DND-41 (cell line): ENCODE data around the gene DYNLL2.
"Not testable (repeated sequence)": the region's sequence is repeated elsewhere in the genome, so short reads cannot be mapped to it uniquely, and the experiment has no call there.

Source experiments
- ATAC-seq: fragments of 200-7000 bp; cut with Tn5 transposase; 3 replicates; pipeline ENCODE4 v1.9.1; 2021; ENCODE audit warnings: low read depth; ENCODE audit not compliant: insufficient read depth
- DNase-seq: peaks from one replicate; pipeline ENCODE4 v3.0.0-alpha.2; 2020
- H2AFZ ChIP-seq: 2 replicates; pipeline ENCODE4 v1.6.0; 2012; ENCODE audit warnings: low read depth, low read length
- H3K27ac ChIP-seq: 2 replicates; pipeline ENCODE4 v1.5.1; 2012; ENCODE audit warnings: low read length, inconsistent platforms
- H3K27me3 ChIP-seq: fragments of 200-600 bp; sonication (generic); 2 replicates; pipeline ENCODE4 v1.6.0; 2012; ENCODE audit warnings: low read length, mild to moderate bottlenecking, inconsistent platforms; ENCODE audit not compliant: insufficient read depth, poor library complexity
- H3K36me3 ChIP-seq: 2 replicates; pipeline ENCODE4 v1.5.1; 2012; ENCODE audit warnings: low read length, inconsistent platforms; ENCODE audit not compliant: insufficient read depth
- H3K4me1 ChIP-seq: 2 replicates; pipeline ENCODE4 v1.5.1; 2012; ENCODE audit warnings: mild to moderate bottlenecking, low read length; ENCODE audit not compliant: insufficient read depth
- H3K4me2 ChIP-seq: 2 replicates; pipeline ENCODE4 v1.6.0; 2012; ENCODE audit warnings: mild to moderate bottlenecking, moderate library complexity, low read length, inconsistent platforms; ENCODE audit not compliant: insufficient read depth
- H3K4me3 ChIP-seq, 2 experiments: fragments of 200-600 bp in 1 of 2; shearing (Covaris generic) in 1 of 2; 2 replicates each; pipeline ENCODE4 v1.5.1; 2012 to 2016; ENCODE audit warnings: inconsistent platforms in 2 of 2, low read length in 2 of 2, mild to moderate bottlenecking in 2 of 2, low read depth in 1 of 2, moderate library complexity in 1 of 2
- H3K79me2 ChIP-seq: 2 replicates; pipeline ENCODE4 v1.6.0; 2012; ENCODE audit warnings: low read length, inconsistent platforms; ENCODE audit not compliant: insufficient read depth
- H3K9ac ChIP-seq: 2 replicates; pipeline ENCODE4 v1.6.0; 2012; ENCODE audit warnings: low read depth, mild to moderate bottlenecking, inconsistent platforms, low read length, moderate library complexity
- H3K9me3 ChIP-seq: 2 replicates; pipeline ENCODE4 v1.5.1; 2012; ENCODE audit warnings: low read length, moderate library complexity, mild to moderate bottlenecking, inconsistent platforms; ENCODE audit not compliant: insufficient read depth, severe bottlenecking
- H4K20me1 ChIP-seq: 2 replicates; pipeline ENCODE4 v1.6.0; 2012; ENCODE audit warnings: low read length; ENCODE audit not compliant: insufficient read depth
- EZH2 ChIP-seq: IDR thresholded peaks from 3 replicates; pipeline ENCODE4 v1.6.1; 2012; ENCODE audit warnings: borderline replicate concordance, low read depth, mild to moderate bottlenecking, moderate library complexity, low read length, inconsistent platforms; ENCODE audit not compliant: severe bottlenecking
- TF ChIP-seq, protein P1 (sequence below): IDR thresholded peaks from 2 replicates; pipeline ENCODE4 v1.5.1; 2012; ENCODE audit warnings: borderline replicate concordance, low read length, moderate library complexity, mild to moderate bottlenecking; ENCODE audit not compliant: poor library complexity, severe bottlenecking; ENCODE audit errors: extremely low read depth

The DYNLL2 gene

DNA sequence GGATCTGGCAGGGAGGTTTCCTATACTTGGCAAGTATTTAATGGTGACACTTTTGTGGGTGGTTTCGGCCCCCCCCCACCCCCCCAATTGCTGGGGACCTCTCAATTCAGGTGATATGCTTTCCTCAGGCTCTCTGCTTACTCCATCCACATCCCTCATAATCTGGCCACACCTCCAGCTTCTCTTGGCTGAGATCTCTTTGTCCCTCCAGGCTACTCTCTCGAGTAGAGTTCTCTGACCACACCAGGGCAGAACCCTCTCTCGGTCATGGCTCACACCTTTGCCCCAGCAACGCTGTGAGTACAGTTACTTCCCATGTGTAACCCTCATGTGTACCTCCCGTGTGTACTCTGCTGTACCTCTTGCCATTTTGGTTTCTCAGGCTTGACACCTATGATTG lies 42.1 kb upstream of the DYNLL2 start:
- H3K4me2 ChIP-seq = no peak overlapping the region
- no peaks in the 10 kb centered on the region for H3K4me1 ChIP-seq
- no peak overlapping the region for H3K9ac ChIP-seq
- H3K9me3 ChIP-seq = no peaks in the 10 kb centered on the region
- no peaks in the 10 kb centered on the region for H4K20me1 ChIP-seq
- no peak overlapping the region for H3K4me3 ChIP-seq
- H2AFZ ChIP-seq = no peak overlapping the region
- ATAC-seq (no peak), DNase-seq (no peak)
- TF ChIP-seq, protein P1, sequence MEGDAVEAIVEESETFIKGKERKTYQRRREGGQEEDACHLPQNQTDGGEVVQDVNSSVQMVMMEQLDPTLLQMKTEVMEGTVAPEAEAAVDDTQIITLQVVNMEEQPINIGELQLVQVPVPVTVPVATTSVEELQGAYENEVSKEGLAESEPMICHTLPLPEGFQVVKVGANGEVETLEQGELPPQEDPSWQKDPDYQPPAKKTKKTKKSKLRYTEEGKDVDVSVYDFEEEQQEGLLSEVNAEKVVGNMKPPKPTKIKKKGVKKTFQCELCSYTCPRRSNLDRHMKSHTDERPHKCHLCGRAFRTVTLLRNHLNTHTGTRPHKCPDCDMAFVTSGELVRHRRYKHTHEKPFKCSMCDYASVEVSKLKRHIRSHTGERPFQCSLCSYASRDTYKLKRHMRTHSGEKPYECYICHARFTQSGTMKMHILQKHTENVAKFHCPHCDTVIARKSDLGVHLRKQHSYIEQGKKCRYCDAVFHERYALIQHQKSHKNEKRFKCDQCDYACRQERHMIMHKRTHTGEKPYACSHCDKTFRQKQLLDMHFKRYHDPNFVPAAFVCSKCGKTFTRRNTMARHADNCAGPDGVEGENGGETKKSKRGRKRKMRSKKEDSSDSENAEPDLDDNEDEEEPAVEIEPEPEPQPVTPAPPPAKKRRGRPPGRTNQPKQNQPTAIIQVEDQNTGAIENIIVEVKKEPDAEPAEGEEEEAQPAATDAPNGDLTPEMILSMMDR = no peak
- no peak for TF ChIP-seq EZH2
- H3K79me2 ChIP-seq = no peaks in the 10 kb centered on the region
- no peaks in the 10 kb centered on the region for H3K36me3 ChIP-seq
- H3K27me3 ChIP-seq = peaks cover 47% of the 10 kb centered on the region
- no peak overlapping the region for H3K27ac ChIP-seq

DNA sequence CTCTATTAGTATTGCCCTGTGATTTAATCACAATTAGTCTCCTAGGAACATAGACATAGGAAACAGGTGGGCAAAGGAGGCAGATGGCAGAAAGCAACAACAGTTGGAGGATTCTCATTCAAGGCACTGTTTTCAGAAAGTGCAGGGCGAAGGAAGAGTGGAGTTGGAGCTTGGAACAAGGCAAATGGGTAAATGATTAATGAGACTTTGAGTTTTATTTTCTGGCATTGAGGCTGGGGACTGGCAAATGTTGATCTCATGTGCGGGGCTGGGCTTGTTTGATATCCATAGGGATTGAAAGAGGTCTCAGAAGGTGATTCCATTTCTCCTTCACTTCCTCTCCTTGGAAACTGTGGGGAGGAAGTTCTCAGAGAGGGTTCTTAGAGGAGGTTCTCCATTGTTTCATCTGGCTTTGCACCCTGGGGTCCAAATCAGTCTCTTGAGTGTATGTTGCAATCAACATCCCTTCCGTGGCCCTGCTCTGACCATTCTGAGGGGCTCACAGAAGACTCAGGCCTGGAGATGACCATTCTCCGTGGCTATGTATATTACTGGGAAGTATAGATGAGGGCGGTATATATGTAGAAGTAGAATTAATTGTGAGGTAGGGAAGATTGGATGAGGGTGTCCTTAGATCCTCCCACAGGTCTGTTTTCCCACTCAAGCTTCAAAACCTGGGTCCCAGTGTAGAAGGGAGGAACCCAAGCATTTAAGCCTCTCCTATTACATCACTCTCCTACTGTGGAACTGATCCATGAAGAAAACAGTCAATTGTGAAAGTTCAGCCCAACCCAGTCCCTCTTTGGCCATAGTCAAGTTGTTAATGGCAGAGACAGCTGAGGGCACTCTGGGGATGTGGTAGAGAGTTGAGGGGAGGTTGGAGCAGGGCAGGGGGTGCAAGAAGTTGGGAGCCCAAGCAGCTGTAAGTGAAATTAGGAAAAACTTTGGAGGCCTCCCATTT lies 39.7 kb upstream of the DYNLL2 start:
- H3K9me3 ChIP-seq = no peaks in the 10 kb centered on the region
- no peaks in the 10 kb centered on the region for H4K20me1 ChIP-seq
- no peaks in the 10 kb centered on the region for H3K4me1 ChIP-seq
- H3K79me2 ChIP-seq = no peaks in the 10 kb centered on the region
- no peak overlapping the region for H3K4me2 ChIP-seq
- DNase-seq (no peak), ATAC-seq (no peak)
- H3K4me3 ChIP-seq = no peak overlapping the region
- H3K27me3 ChIP-seq = peaks cover 51% of the 10 kb centered on the region
- no peak overlapping the region for H3K9ac ChIP-seq
- H2AFZ ChIP-seq = no peak overlapping the region
- TF ChIP-seq EZH2 = no peak
- TF ChIP-seq, protein P1 = no peak
- H3K36me3 ChIP-seq = no peaks in the 10 kb centered on the region
- H3K27ac ChIP-seq = no peak overlapping the region

DNA sequence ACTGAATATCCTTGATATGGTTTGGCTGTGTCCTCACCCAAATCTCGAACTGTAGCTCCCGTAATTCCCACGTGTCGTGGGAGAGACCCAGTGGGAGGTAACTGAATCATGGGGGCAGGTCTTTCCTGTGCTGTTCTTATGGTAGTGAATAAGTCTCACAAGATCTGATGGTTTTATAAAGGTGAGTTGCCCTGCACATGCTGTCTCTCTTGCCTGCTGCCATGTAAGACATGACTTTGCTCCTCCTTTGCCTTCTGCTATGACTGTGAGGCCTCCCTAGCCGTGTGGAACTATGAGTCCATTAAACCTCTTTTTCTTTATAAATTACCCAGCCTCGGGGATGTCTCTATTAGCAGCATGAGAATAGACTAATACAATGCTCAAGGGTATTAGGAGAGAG lies 39.0 kb upstream of the DYNLL2 start:
- DNase-seq, H3K4me3 ChIP-seq, H3K36me3 ChIP-seq, H3K4me1 ChIP-seq, H3K27ac ChIP-seq, H4K20me1 ChIP-seq, H3K9me3 ChIP-seq, ATAC-seq, H3K79me2 ChIP-seq, H3K4me2 ChIP-seq, H2AFZ ChIP-seq, H3K9ac ChIP-seq: not testable (repeated sequence)
- peaks cover 46% of the 10 kb centered on the region for H3K27me3 ChIP-seq

DNA sequence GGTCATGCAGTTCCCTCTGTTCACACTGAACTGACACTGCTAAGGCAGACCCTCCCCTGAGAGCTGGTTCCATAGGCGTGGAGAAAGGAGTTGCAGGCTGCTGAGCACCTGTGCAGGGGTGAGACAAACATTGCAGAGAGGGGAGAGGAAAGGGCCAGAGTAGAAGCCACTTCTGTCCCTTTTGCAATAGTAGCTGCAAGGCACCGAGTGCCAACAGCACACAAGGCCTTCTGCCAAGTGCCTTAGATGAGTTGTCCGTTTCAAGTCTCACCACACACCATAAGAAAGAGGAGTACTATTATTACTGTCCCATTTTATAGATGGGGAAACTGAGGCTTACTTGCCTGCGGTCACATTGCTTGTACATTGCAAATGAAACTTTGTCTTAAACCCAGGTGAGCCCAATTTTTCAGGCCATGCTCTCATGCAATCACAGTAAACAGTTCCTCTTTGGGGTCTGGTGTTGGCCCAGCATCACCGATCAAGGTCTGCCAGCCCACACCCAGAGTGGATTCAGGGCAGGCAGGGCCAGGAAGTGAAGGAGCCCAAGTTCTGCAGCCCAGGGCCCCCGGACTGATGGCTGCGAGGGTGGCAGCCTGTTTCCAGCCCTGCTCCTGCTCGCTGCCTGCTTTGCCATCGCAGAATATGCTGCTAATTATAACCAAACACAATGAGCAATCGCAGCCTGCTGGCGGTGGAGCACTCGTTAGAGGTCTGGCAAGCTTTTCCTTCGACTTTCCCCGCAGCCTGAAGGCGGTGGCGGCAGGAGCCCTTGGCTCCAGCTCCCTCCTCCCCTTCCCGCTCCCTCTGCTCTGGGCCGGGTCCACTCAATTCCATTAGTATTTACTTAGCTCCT lies 36.8 kb upstream of the DYNLL2 start:
- DNase-seq = no peak

More for the DNA sequence above, 36.8 kb upstream of the DYNLL2 start:
- peaks cover 32% of the 10 kb centered on the region for H3K27me3 ChIP-seq
- no peaks in the 10 kb centered on the region for H3K36me3 ChIP-seq
- ATAC-seq = no peak
- no peak overlapping the region for H3K4me2 ChIP-seq
- no peaks in the 10 kb centered on the region for H4K20me1 ChIP-seq
- no peak overlapping the region for H3K27ac ChIP-seq
- TF ChIP-seq, protein P1 = no peak
- TF ChIP-seq EZH2 = no peak
- no peaks in the 10 kb centered on the region for H3K9me3 ChIP-seq
- no peak overlapping the region for H3K9ac ChIP-seq
- no peaks in the 10 kb centered on the region for H3K4me1 ChIP-seq
- H3K4me3 ChIP-seq = no peak overlapping the region
- no peak overlapping the region for H2AFZ ChIP-seq
- no peaks in the 10 kb centered on the region for H3K79me2 ChIP-seq
